Glutamatergic neuron (in vitro differentiated cells): ENCODE results near the gene CERS6. TPM values are rescaled to one million over a fixed set of nuclear protein-coding genes. Genes with fewer than 3 reads are reported as not detected.

Experiments used
- DNase-seq: peaks from one replicate; pipeline ENCODE4 v3.0.0; 2022
- H3K27ac Mint-ChIP-seq: one replicate; pipeline ENCODE4 v1.8.0; 2020; ENCODE audit warnings: mild to moderate bottlenecking, mixed read lengths, inconsistent platforms; ENCODE audit not compliant: unreplicated experiment
- H3K27me3 Mint-ChIP-seq: one replicate; pipeline ENCODE4 v1.8.0; 2020; ENCODE audit warnings: mild to moderate bottlenecking, moderate library complexity, mixed read lengths, inconsistent platforms; ENCODE audit not compliant: unreplicated experiment
- H3K36me3 Mint-ChIP-seq: one replicate; pipeline ENCODE4 v1.8.0; 2020; ENCODE audit warnings: mild to moderate bottlenecking, mixed read lengths, inconsistent platforms; ENCODE audit not compliant: unreplicated experiment
- H3K4me1 Mint-ChIP-seq: one replicate; pipeline ENCODE4 v1.8.0; 2020; ENCODE audit warnings: mild to moderate bottlenecking, low read depth, mixed read lengths, inconsistent platforms; ENCODE audit not compliant: unreplicated experiment
- H3K4me3 Mint-ChIP-seq: one replicate; pipeline ENCODE4 v1.8.0; 2020; ENCODE audit warnings: mild to moderate bottlenecking, mixed read lengths, inconsistent platforms; ENCODE audit not compliant: unreplicated experiment
- H3K9me3 Mint-ChIP-seq: one replicate; pipeline ENCODE4 v1.8.0; 2020; ENCODE audit warnings: mild to moderate bottlenecking, moderate library complexity, mixed read lengths, inconsistent platforms; ENCODE audit not compliant: unreplicated experiment
- total RNA-seq: library from RNA; stranded (reverse); fragmentation: NEBNext Ultra II Directional; extraction: Animal tissue kit (Norgen Biotek cat#: 25700); gene quantifications from one replicate; pipeline ENCODE4 v1.2.1, GENCODE V29; 2021; ENCODE audit not compliant: unreplicated experiment
- TF ChIP-seq, protein P1 (sequence below): fragments of 200-600 bp; sonication (generic); IDR thresholded peaks from one replicate; pipeline ENCODE4 v1.5.0; 2021; ENCODE audit not compliant: partially characterized antibody, unreplicated experiment

Gene CERS6
- total RNA-seq, 1 donor from 2014 or later: 143 TPM

GRCh38 chr2:168517816-168518215, 61.7 kb downstream of the CERS6 start:
- Mint-ChIP-seq H3K27ac (peak overlapping the region; percentile 97), H3K9me3 (peaks cover 8% of the 10 kb centered on the region), H3K4me3 (peak overlapping the region; percentile 85), H3K4me1 (peaks cover 69% of the 10 kb centered on the region), H3K36me3 (no peaks in the 10 kb centered on the region), H3K27me3 (peaks cover 11% of the 10 kb centered on the region)
- TF ChIP-seq, protein P1, sequence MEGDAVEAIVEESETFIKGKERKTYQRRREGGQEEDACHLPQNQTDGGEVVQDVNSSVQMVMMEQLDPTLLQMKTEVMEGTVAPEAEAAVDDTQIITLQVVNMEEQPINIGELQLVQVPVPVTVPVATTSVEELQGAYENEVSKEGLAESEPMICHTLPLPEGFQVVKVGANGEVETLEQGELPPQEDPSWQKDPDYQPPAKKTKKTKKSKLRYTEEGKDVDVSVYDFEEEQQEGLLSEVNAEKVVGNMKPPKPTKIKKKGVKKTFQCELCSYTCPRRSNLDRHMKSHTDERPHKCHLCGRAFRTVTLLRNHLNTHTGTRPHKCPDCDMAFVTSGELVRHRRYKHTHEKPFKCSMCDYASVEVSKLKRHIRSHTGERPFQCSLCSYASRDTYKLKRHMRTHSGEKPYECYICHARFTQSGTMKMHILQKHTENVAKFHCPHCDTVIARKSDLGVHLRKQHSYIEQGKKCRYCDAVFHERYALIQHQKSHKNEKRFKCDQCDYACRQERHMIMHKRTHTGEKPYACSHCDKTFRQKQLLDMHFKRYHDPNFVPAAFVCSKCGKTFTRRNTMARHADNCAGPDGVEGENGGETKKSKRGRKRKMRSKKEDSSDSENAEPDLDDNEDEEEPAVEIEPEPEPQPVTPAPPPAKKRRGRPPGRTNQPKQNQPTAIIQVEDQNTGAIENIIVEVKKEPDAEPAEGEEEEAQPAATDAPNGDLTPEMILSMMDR: no peak
- DNase-seq: no peak

DNA sequence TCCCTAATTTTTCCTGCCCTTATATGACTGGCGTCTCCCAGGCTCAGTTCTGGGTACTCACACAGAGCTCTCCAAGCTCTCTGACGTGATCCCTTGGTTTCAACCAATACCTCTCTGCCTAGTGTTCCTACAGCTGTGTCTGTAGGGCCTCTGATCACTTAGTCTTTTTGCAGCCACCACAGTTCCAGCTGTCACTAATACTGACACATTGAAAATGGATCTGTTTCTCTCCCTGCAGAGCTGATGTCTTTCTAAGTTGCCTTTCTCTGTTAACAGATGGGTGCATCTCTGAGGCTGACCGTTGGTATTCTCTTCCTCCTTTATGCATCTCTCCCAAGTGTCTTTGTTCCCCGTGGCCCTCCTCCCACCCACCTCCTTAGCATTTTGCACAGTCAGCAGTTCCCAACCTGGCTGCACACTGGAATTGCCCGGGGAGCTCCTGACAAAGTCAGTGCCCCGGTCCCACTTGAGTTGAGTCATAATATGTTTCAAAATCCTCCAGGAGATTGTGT, 62.5 kb downstream of the CERS6 start:
- DNase-seq: peak; percentile 77
- peaks cover 8% of the 10 kb centered on the region for H3K9me3 Mint-ChIP-seq
- TF ChIP-seq, protein P1: no peak
- H3K36me3 Mint-ChIP-seq: no peaks in the 10 kb centered on the region
- peak overlapping the region; percentile 97 for H3K27ac Mint-ChIP-seq
- peaks cover 11% of the 10 kb centered on the region for H3K27me3 Mint-ChIP-seq
- H3K4me1 Mint-ChIP-seq: peaks cover 77% of the 10 kb centered on the region
- peak overlapping the region; percentile 85 for H3K4me3 Mint-ChIP-seq

GRCh38 chr2:168519534-168520308, 63.6 kb downstream of the CERS6 start:
- DNase-seq: no peak
- H3K27me3 Mint-ChIP-seq: peaks cover 11% of the 10 kb centered on the region
- H3K4me3 Mint-ChIP-seq: no peak overlapping the region
- H3K36me3 Mint-ChIP-seq: no peaks in the 10 kb centered on the region
- peak overlapping the region; percentile 94 for H3K27ac Mint-ChIP-seq
- TF ChIP-seq, protein P1: no peak
- peaks cover 10% of the 10 kb centered on the region for H3K9me3 Mint-ChIP-seq
- H3K4me1 Mint-ChIP-seq: peaks cover 77% of the 10 kb centered on the region

- Mint-ChIP-seq H3K27ac (peak overlapping the region; percentile 67), H3K4me1 (peaks cover 71% of the 10 kb centered on the region), H3K4me3 (peak overlapping the region; percentile 36), H3K9me3 (peaks cover 10% of the 10 kb centered on the region), H3K36me3 (no peaks in the 10 kb centered on the region), H3K27me3 (peaks cover 11% of the 10 kb centered on the region)
- TF ChIP-seq, protein P1: no peak
- no peak for DNase-seq
Observed at GRCh38 chr2:168521053-168521741, 65.1 kb downstream of the CERS6 start.

GRCh38 chr2:168522446-168522845, 66.4 kb downstream of the CERS6 start:
- Mint-ChIP-seq H3K36me3 (no peaks in the 10 kb centered on the region), H3K27ac (no peak overlapping the region), H3K4me1 (peaks cover 76% of the 10 kb centered on the region), H3K27me3 (peaks cover 11% of the 10 kb centered on the region), H3K9me3 (peaks cover 10% of the 10 kb centered on the region), H3K4me3 (no peak overlapping the region)
- no peak for DNase-seq
- TF ChIP-seq, protein P1: no peak
